H9 (cell line): ENCODE measurements around the gene GRAP2. TPM values are rescaled to one million over a fixed set of nuclear protein-coding genes. Genes with fewer than 3 reads are reported as not detected.

Experiments used
- DNase-seq: peaks from one replicate; pipeline ENCODE4 v3.0.0-alpha.2; 2017
- H2AFZ ChIP-seq: one replicate; pipeline ENCODE4 v1.6.1; 2013; ENCODE audit warnings: mild to moderate bottlenecking, low read length, control low read depth, moderate library complexity
- H2AK5ac ChIP-seq: 2 replicates; pipeline ENCODE4 v1.6.1; 2013; ENCODE audit warnings: low read length, control low read depth, mixed read lengths; ENCODE audit not compliant: insufficient read length
- H2BK120ac ChIP-seq: one replicate; pipeline ENCODE4 v1.6.1; 2013; ENCODE audit warnings: low read depth, mild to moderate bottlenecking, low read length, control low read depth, inconsistent platforms; ENCODE audit not compliant: poor library complexity, severe bottlenecking
- H2BK12ac ChIP-seq: 2 replicates; pipeline ENCODE4 v1.6.1; 2013; ENCODE audit warnings: low read length, control low read depth, mixed read lengths, low read depth; ENCODE audit not compliant: insufficient read length
- H2BK15ac ChIP-seq: 2 replicates; pipeline ENCODE4 v1.6.1; 2013; ENCODE audit warnings: low read depth, low read length, control low read depth
- H2BK20ac ChIP-seq: one replicate; pipeline ENCODE4 v1.6.1; 2013; ENCODE audit warnings: low read depth, mild to moderate bottlenecking, low read length, control low read depth, inconsistent platforms; ENCODE audit not compliant: poor library complexity, severe bottlenecking
- H2BK5ac ChIP-seq: 2 replicates; pipeline ENCODE4 v1.6.1; 2013; ENCODE audit warnings: low read length, control low read depth, mixed read lengths; ENCODE audit not compliant: insufficient read length
- H3K14ac ChIP-seq: 2 replicates; pipeline ENCODE4 v1.6.1; 2013; ENCODE audit warnings: low read length, control low read depth; ENCODE audit not compliant: insufficient read depth
- H3K18ac ChIP-seq: 2 replicates; pipeline ENCODE4 v1.6.1; 2013; ENCODE audit warnings: low read depth, mild to moderate bottlenecking, mixed read lengths, low read length, control low read depth; ENCODE audit not compliant: insufficient read length
- H3K23ac ChIP-seq: 2 replicates; pipeline ENCODE4 v1.6.1; 2013; ENCODE audit warnings: low read length, control low read depth, mixed read lengths, low read depth; ENCODE audit not compliant: insufficient read length
- H3K23me2 ChIP-seq: 2 replicates; pipeline ENCODE4 v1.6.1; 2013; ENCODE audit warnings: low read depth, mild to moderate bottlenecking, mixed read lengths, low read length, control low read depth; ENCODE audit not compliant: insufficient read length, poor library complexity, severe bottlenecking
- H3K27ac ChIP-seq: 2 replicates; pipeline ENCODE4 v1.5.1; 2013; ENCODE audit warnings: low read length, control low read depth, mixed read lengths, low read depth; ENCODE audit not compliant: insufficient read length
- H3K27me3 ChIP-seq: 2 replicates; pipeline ENCODE4 v1.6.1; 2013; ENCODE audit warnings: low read length, control low read depth, inconsistent platforms; ENCODE audit not compliant: insufficient read depth
- H3K4ac ChIP-seq: 2 replicates; pipeline ENCODE4 v1.6.1; 2013; ENCODE audit warnings: low read depth, mild to moderate bottlenecking, control low read depth, inconsistent platforms, low read length, moderate library complexity
- H3K4me1 ChIP-seq: 2 replicates; pipeline ENCODE4 v1.6.1; 2013; ENCODE audit warnings: low read length, control low read depth, inconsistent platforms; ENCODE audit not compliant: insufficient read depth
- H3K4me2 ChIP-seq: 2 replicates; pipeline ENCODE4 v1.6.1; 2013; ENCODE audit warnings: low read length, control low read depth, mixed read lengths; ENCODE audit not compliant: insufficient read length, insufficient read depth
- H3K56ac ChIP-seq: 2 replicates; pipeline ENCODE4 v1.6.1; 2013; ENCODE audit warnings: low read depth, mild to moderate bottlenecking, mixed read lengths, low read length, control low read depth; ENCODE audit not compliant: insufficient read length
- H3K79me1 ChIP-seq: 2 replicates; pipeline ENCODE4 v1.6.1; 2013; ENCODE audit warnings: low read depth, mild to moderate bottlenecking, moderate library complexity, low read length, control low read depth, inconsistent platforms; ENCODE audit not compliant: insufficient read depth, poor library complexity, severe bottlenecking
- H3K79me2 ChIP-seq: 2 replicates; pipeline ENCODE4 v1.6.1; 2013; ENCODE audit warnings: low read length, control low read depth, inconsistent platforms; ENCODE audit not compliant: insufficient read depth
- H3K9ac ChIP-seq: 2 replicates; pipeline ENCODE4 v1.6.1; 2013; ENCODE audit warnings: low read length, control low read depth, mixed read lengths; ENCODE audit not compliant: insufficient read length; ENCODE audit errors: extremely low read depth
- H3K9me3 ChIP-seq: one replicate; pipeline ENCODE4 v1.6.1; 2013; ENCODE audit warnings: low read depth, low read length, inconsistent platforms; ENCODE audit not compliant: control insufficient read depth
- H3T11ph ChIP-seq: one replicate; pipeline ENCODE4 v1.6.1; 2013; ENCODE audit warnings: mild to moderate bottlenecking, low read length, control low read depth, inconsistent platforms
- H4K20me1 ChIP-seq: one replicate; pipeline ENCODE4 v1.6.1; 2013; ENCODE audit not compliant: control insufficient read depth, insufficient read length, insufficient read depth
- H4K5ac ChIP-seq: 2 replicates; pipeline ENCODE4 v1.6.1; 2013; ENCODE audit warnings: low read depth, mild to moderate bottlenecking, mixed read lengths, low read length, control low read depth; ENCODE audit not compliant: insufficient read length
- H4K8ac ChIP-seq: replicated peaks from 2 replicates; pipeline ENCODE4 v1.6.1; 2013; ENCODE audit warnings: low read length, control low read depth, mixed read lengths, low read depth; ENCODE audit not compliant: insufficient read length
- H4K91ac ChIP-seq: 2 replicates; pipeline ENCODE4 v1.6.1; 2013; ENCODE audit warnings: low read depth, mild to moderate bottlenecking, moderate library complexity, mixed read lengths, low read length, control low read depth; ENCODE audit not compliant: insufficient read length
- H3K27ac Mint-ChIP-seq, 3 experiments: 2 replicates in 2 of 3; 3 replicates in 1 of 3; pipeline ENCODE4 v1.8.0; 2020 to 2021; ENCODE audit warnings: mixed read lengths in 3 of 3, mild to moderate bottlenecking in 1 of 3, moderate library complexity in 1 of 3
- H3K27me3 Mint-ChIP-seq: 2 replicates; pipeline ENCODE4 v1.8.0; 2021; ENCODE audit warnings: low read depth, mild to moderate bottlenecking, moderate library complexity, mixed read lengths
- H3K36me3 Mint-ChIP-seq, 3 experiments: 2 replicates in 2 of 3; 3 replicates in 1 of 3; pipeline ENCODE4 v1.8.0; 2020 to 2021; ENCODE audit warnings: low read depth in 3 of 3, mixed read lengths in 3 of 3; ENCODE audit not compliant: insufficient read depth in 1 of 3
- H3K4me1 Mint-ChIP-seq, 2 experiments: 2 replicates each; pipeline ENCODE4 v1.8.0; 2020; ENCODE audit warnings: mixed read lengths in 2 of 2
- H3K4me3 Mint-ChIP-seq, 2 experiments: 2 replicates in 1 of 2; 3 replicates in 1 of 2; pipeline ENCODE4 v1.8.0; 2020 to 2021; ENCODE audit warnings: mild to moderate bottlenecking in 2 of 2, mixed read lengths in 2 of 2, moderate library complexity in 1 of 2
- H3K9me3 Mint-ChIP-seq, 2 experiments: 2 replicates in 1 of 2; 3 replicates in 1 of 2; pipeline ENCODE4 v1.8.0; 2020; ENCODE audit warnings: mild to moderate bottlenecking in 2 of 2, mixed read lengths in 2 of 2, moderate library complexity in 1 of 2
- CTCF ChIP-seq: fragments of 200-600 bp; sonication (generic); conservative IDR thresholded peaks from 3 replicates; pipeline ENCODE4 v1.8.0; 2021; ENCODE audit warnings: antibody characterized with exemption, mild to moderate bottlenecking
- WGBS: extraction: QIAGEN DNeasy Blood & Tissue Kit; methylation state at CpG from one replicate; pipeline ENCODE4 v1.1.7; 2013; ENCODE audit warnings: missing lambda C conversion rate, low lambda C conversion rate, mixed read lengths; ENCODE audit not compliant: insufficient read length; ENCODE audit errors: extremely low coverage; 5-methylcytosine and 5-hydroxymethylcytosine counted together
- total RNA-seq: library from RNA; stranded (reverse); gene quantifications from 2 replicates; pipeline ENCODE4 v1.2.1, GENCODE V29; 2021

Gene GRAP2
- total RNA-seq, 1 experiment from 2014 or later, result not detected

GRCh38 chr22:39894554-39895092, 6.3 kb upstream of the GRAP2 start:
- H2AFZ ChIP-seq, result no peak overlapping the region
- H2BK12ac ChIP-seq, result no peak overlapping the region
- no peak overlapping the region for H3K56ac ChIP-seq
- no peak for DNase-seq
- no peak overlapping the region for H3K4me3 Mint-ChIP-seq
- peaks cover 2% of the 10 kb centered on the region; the same call in 1 of the 2 replicates for H3K27me3 Mint-ChIP-seq
- no peak overlapping the region for H4K5ac ChIP-seq
- peaks cover 4 to 5% of the 10 kb centered on the region in 2 experiments; a peak in 3 of 4 replicates for H3K4me1 Mint-ChIP-seq
- H3K9ac ChIP-seq, result no peak overlapping the region
- no CpG with 5 or more reads among the region's 7 CpGs for WGBS
- no peak overlapping the region for H4K91ac ChIP-seq
- no peak overlapping the region for H2AK5ac ChIP-seq
- H2BK120ac ChIP-seq, result no peak overlapping the region
- H3K4ac ChIP-seq, result no peak overlapping the region
- no peak overlapping the region for H2BK15ac ChIP-seq
- H3K18ac ChIP-seq, result no peak overlapping the region
- no peaks in the 10 kb centered on the region for H3K23me2 ChIP-seq
- H4K8ac ChIP-seq, result no peak overlapping the region
- H2BK20ac ChIP-seq, result no peak overlapping the region
- no peak overlapping the region for H3T11ph ChIP-seq
- H3K4me1 ChIP-seq, result no peaks in the 10 kb centered on the region; the same call in 1 of the 2 replicates
- no peak overlapping the region for H3K23ac ChIP-seq
- H3K79me2 ChIP-seq, result no peaks in the 10 kb centered on the region
- no peak overlapping the region for H3K14ac ChIP-seq
- H4K20me1 ChIP-seq, result no peaks in the 10 kb centered on the region
- TF ChIP-seq CTCF, result no peak
- H3K4me2 ChIP-seq, result no peak overlapping the region
- no peaks in the 10 kb centered on the region for H3K79me1 ChIP-seq
- H2BK5ac ChIP-seq, result no peak overlapping the region
- H3K27me3 ChIP-seq, result no peaks in the 10 kb centered on the region
- no peaks in the 10 kb centered on the region; a peak in 1 of 5 replicates for H3K9me3 Mint-ChIP-seq
- H3K27ac ChIP-seq, result no peak overlapping the region
- H3K36me3 Mint-ChIP-seq, result no peaks in the 10 kb centered on the region
- no peak overlapping the region for H3K27ac Mint-ChIP-seq
- no peaks in the 10 kb centered on the region for H3K9me3 ChIP-seq
